ENCODE measurements around the gene SQOR. TPM values are rescaled to one million over a fixed set of nuclear protein-coding genes. Genes with fewer than 3 reads are reported as not detected.

SQOR gene
- total RNA-seq, 2 experiments from 2014 or later, result 14.0 to 16.9 TPM

- TF ChIP-seq, protein P1, sequence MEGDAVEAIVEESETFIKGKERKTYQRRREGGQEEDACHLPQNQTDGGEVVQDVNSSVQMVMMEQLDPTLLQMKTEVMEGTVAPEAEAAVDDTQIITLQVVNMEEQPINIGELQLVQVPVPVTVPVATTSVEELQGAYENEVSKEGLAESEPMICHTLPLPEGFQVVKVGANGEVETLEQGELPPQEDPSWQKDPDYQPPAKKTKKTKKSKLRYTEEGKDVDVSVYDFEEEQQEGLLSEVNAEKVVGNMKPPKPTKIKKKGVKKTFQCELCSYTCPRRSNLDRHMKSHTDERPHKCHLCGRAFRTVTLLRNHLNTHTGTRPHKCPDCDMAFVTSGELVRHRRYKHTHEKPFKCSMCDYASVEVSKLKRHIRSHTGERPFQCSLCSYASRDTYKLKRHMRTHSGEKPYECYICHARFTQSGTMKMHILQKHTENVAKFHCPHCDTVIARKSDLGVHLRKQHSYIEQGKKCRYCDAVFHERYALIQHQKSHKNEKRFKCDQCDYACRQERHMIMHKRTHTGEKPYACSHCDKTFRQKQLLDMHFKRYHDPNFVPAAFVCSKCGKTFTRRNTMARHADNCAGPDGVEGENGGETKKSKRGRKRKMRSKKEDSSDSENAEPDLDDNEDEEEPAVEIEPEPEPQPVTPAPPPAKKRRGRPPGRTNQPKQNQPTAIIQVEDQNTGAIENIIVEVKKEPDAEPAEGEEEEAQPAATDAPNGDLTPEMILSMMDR (IDR thresholded peaks at IDR 0.05), result no peak
- H3K27ac ChIP-seq (ENCODE audit: low read depth in 1 of 2, low read length in 2 of 2), result no peak overlapping the region
- ChIA-PET POLR2A (no interaction called here), CTCF (interaction anchor here (1.3 kb wide), 1 partner anchor 19 kb away, joined by 7 read pairs; the partner anchor contains the start of gene BLOC1S6)
- no peak overlapping the region for H3K4me3 Mint-ChIP-seq
- no peaks in the 10 kb centered on the region for H3K9me3 Mint-ChIP-seq
- H3K4me1 ChIP-seq (ENCODE audit: insufficient read depth, low read length), result no peaks in the 10 kb centered on the region
- peaks cover 20% of the 10 kb centered on the region for H3K36me3 ChIP-seq (ENCODE audit: insufficient read depth, low read length)
- H3K27me3 Mint-ChIP-seq, result no peaks in the 10 kb centered on the region
- DNase-seq, result no peak
- H3K36me3 Mint-ChIP-seq (ENCODE audit: low read depth), result peaks cover 51% of the 10 kb centered on the region
- ATAC-seq (ENCODE audit: poor library complexity), result no peak
- peaks cover 11% of the 10 kb centered on the region for H3K4me1 Mint-ChIP-seq (ENCODE audit: low read depth)
- no peaks in the 10 kb centered on the region for H3K27me3 ChIP-seq (ENCODE audit: control insufficient read depth in 1 of 2, insufficient read depth in 2 of 2, low read length in 2 of 2)
- intact Hi-C loops (cut with DNase I, micrococcal nuclease), result no loop called here
- H3K27ac Mint-ChIP-seq, result no peak overlapping the region
- H3K9me3 ChIP-seq (ENCODE audit: control insufficient read depth in 1 of 2, insufficient read depth in 1 of 2, low read length in 2 of 2), result no peaks in the 10 kb centered on the region
- H3K4me3 ChIP-seq (ENCODE audit: low read length), result no peak overlapping the region
These were observed 28.4 kb upstream of the SQOR start for GRCh38 chr15:45606413-45606812.

DNA sequence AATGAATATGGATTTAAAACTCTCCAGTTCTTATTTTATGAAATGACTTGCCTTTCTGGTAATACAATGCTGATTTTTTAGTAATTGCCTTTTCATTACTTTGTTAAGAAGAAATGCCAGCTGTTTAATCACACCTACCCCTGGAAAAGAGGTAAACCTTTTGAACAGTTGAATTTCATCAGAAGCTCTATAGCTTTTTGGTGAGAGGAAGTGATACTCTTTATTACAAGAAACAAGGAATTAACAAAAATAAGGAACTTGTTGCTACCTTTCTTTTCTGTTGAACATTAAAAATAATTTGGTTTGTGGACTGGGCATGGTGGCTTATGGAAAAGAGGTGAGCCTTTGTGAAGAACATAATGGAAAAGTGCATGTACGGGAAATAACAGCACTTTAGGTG is 28.0 kb upstream of the SQOR start:
- H3K4me1 Mint-ChIP-seq (ENCODE audit: low read depth), result peaks cover 7% of the 10 kb centered on the region
- no peaks in the 10 kb centered on the region for H3K4me1 ChIP-seq (ENCODE audit: insufficient read depth, low read length)
- H3K27ac Mint-ChIP-seq, result no peak overlapping the region
- H3K36me3 ChIP-seq (ENCODE audit: insufficient read depth, low read length), result peaks cover 20% of the 10 kb centered on the region
- H3K9me3 Mint-ChIP-seq, result no peaks in the 10 kb centered on the region
- ATAC-seq (ENCODE audit: poor library complexity), result no peak
- POLR2A ChIA-PET, result no interaction called here
- H3K27me3 Mint-ChIP-seq, result no peaks in the 10 kb centered on the region
- H3K4me3 ChIP-seq (ENCODE audit: low read length), result no peak overlapping the region
- H3K9me3 ChIP-seq (ENCODE audit: control insufficient read depth in 1 of 2, insufficient read depth in 1 of 2, low read length in 2 of 2), result no peaks in the 10 kb centered on the region
- H3K27ac ChIP-seq (ENCODE audit: low read depth in 1 of 2, low read length in 2 of 2), result no peak overlapping the region
- TF ChIP-seq, protein P1 (IDR thresholded peaks at IDR 0.05), result no peak
- H3K36me3 Mint-ChIP-seq (ENCODE audit: low read depth), result peaks cover 47% of the 10 kb centered on the region
- no peak overlapping the region for H3K4me3 Mint-ChIP-seq
- DNase-seq, result no peak
- intact Hi-C loops (cut with DNase I, micrococcal nuclease), result no loop called here
- no peaks in the 10 kb centered on the region for H3K27me3 ChIP-seq (ENCODE audit: control insufficient read depth in 1 of 2, insufficient read depth in 2 of 2, low read length in 2 of 2)
- CTCF ChIA-PET, result interaction anchor here (1.3 kb wide), 1 partner anchor 20 kb away, joined by 7 read pairs; the partner anchor contains the start of gene BLOC1S6

- no peak overlapping the region for H3K4me3 Mint-ChIP-seq
- no peaks in the 10 kb centered on the region for H3K27me3 Mint-ChIP-seq
- H3K4me3 ChIP-seq (ENCODE audit: low read length), result no peak overlapping the region
- no peak overlapping the region for H3K27ac Mint-ChIP-seq
- CTCF ChIA-PET, result interaction anchor here (0.6 to 1.0 kb wide), 4 partner anchors 22 to 969 kb away, joined by 3 to 5 read pairs (median 4); no protein-coding TSS in a partner anchor
- no peak overlapping the region for H3K27ac ChIP-seq (ENCODE audit: low read depth in 1 of 2, low read length in 2 of 2)
- H3K36me3 ChIP-seq (ENCODE audit: insufficient read depth, low read length), result peaks cover 12% of the 10 kb centered on the region
- no peaks in the 10 kb centered on the region for H3K4me1 Mint-ChIP-seq (ENCODE audit: low read depth)
- POLR2A ChIA-PET, result interaction anchor here (1.0 kb wide), 1 partner anchor 24 kb away, joined by 3 read pairs; the partner anchor contains the start of gene BLOC1S6
- no peaks in the 10 kb centered on the region for H3K9me3 ChIP-seq (ENCODE audit: control insufficient read depth in 1 of 2, insufficient read depth in 1 of 2, low read length in 2 of 2)
- peaks cover 21% of the 10 kb centered on the region for H3K36me3 Mint-ChIP-seq (ENCODE audit: low read depth)
- no peaks in the 10 kb centered on the region for H3K4me1 ChIP-seq (ENCODE audit: insufficient read depth, low read length)
- H3K27me3 ChIP-seq (ENCODE audit: control insufficient read depth in 1 of 2, insufficient read depth in 2 of 2, low read length in 2 of 2), result no peaks in the 10 kb centered on the region
- intact Hi-C loops (cut with DNase I, micrococcal nuclease), result loop anchor here in 1 of 2 experiments (5.0 to 10.0 kb wide), 2 partner anchors 89 to 447 kb away; partner anchors contain the start of gene SLC30A4
- peak in 3 of 14 experiments; percentile 30 to 37 (median 33) for DNase-seq
- ATAC-seq (ENCODE audit: poor library complexity), result no peak
- no peaks in the 10 kb centered on the region for H3K9me3 Mint-ChIP-seq
- TF ChIP-seq, protein P1 (IDR thresholded peaks at IDR 0.05), result peak; percentile 50
These were observed 23.5 kb upstream of the SQOR start for GRCh38 chr15:45611305-45611704.

All from CD4-positive, alpha-beta T cell (primary cell).